GM12892 (cell line): Measurements from ENCODE around the gene PLCG2.

Experiments
- DNase-seq: peaks from one replicate; pipeline ENCODE4 v3.0.0; 2011; ENCODE audit not compliant: insufficient read length
- FAIRE-seq: peaks from 2 replicates; lab custom pipeline; 2011; peaks lifted over from hg19 to GRCh38; lab: Jason Lieb, UNC
- POLR2A ChIP-seq: IDR thresholded peaks from 2 replicates; pipeline ENCODE4 v1.6.1; 2011; ENCODE audit warnings: low read depth, low read length, control low read depth
- POLR2AphosphoS5 ChIP-seq: IDR thresholded peaks from 2 replicates; pipeline ENCODE4 v1.6.1; 2011; ENCODE audit warnings: low read depth, low read length, control low read depth
- TAF1 ChIP-seq: IDR thresholded peaks from 2 replicates; pipeline ENCODE4 v1.6.1; 2011; ENCODE audit warnings: low read depth, mild to moderate bottlenecking, control low read depth, low read length, borderline replicate concordance

The PLCG2 gene

DNA sequence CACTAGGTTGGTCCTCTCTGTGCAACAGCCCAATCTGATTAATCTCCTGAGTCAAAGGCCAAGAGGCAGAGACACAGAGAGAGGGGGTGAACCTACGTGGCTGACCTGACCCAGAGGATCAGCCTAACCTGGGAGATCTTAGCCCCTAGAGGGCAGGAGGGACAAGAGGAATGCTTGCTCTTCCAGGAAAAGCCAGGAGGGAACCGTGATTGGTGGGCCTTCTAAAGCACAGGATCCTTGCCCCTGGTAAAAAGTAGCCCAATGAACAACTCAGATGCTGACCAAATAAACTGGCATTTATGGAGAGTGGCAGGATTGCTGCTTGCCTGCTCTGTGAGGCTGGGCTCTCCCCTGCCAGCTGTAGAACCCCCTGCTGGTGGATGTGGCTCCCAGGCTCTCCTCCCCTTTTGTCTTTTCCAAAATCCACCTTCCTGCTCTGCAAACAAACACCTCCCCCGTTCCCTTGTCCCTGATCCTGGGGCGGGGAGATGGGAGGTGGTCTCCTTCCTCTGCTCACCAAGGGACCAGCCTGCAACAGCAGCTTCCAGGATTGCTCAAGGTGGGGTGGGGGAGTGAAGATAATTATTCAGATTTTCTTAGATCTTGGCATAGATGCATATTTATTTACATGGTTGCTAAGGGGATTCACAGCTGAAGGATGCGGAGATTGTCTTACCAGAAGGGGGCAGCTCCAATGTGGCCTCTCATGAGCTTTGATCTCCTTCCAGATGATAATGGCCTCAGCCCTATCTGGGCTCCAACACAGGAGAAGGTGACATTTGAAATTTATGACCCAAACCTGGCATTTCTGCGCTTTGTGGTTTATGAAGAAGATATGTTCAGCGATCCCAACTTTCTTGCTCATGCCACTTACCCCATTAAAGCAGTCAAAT is 160.3 kb downstream of the PLCG2 start:
- no peak for DNase-seq
- FAIRE-seq, result no peak
- TF ChIP-seq POLR2A (peak; percentile 33; the same call in 1 of the 2 replicates), POLR2AphosphoS5 (no peak)

DNA sequence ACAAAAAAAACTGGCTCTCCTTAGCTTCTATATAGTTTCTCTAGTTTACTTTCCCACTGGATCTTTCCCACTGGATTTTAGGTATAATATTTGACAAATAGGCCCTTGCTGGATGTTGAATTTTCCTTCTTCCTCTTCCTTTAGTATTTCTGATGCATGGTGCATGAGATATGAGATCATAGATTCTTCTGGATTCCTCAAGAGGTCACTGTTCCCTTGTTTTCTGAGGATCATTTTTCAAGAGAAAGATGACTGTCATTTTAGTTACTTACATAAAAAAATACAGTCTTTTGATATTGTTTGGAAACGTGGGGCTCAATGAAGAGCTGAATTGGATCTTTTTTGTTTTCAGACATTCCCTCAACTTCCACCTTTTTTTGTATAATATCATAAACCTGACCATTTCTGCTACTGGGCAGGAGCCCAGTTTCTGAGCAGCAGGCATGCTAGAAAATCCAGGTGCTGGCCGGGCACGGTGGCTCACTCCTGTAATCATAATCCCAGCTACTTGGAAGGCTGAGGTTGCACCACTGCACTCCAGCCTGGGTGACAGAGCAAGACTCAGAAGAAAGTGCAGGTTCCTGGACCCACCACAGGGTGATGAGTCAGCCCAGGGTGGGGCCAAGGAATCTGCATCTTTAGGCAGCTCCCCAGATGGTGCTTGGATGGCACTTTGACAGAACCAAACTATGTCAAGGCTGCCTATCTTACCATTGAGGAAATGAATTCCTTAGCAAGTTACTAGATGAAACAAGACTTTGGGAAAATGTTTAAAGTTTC is 161.9 kb downstream of the PLCG2 start:
- FAIRE-seq (no peak), DNase-seq (no peak)
- TF ChIP-seq TAF1, result no peak
- no peak for TF ChIP-seq POLR2AphosphoS5
- TF ChIP-seq POLR2A, result no peak

DNA sequence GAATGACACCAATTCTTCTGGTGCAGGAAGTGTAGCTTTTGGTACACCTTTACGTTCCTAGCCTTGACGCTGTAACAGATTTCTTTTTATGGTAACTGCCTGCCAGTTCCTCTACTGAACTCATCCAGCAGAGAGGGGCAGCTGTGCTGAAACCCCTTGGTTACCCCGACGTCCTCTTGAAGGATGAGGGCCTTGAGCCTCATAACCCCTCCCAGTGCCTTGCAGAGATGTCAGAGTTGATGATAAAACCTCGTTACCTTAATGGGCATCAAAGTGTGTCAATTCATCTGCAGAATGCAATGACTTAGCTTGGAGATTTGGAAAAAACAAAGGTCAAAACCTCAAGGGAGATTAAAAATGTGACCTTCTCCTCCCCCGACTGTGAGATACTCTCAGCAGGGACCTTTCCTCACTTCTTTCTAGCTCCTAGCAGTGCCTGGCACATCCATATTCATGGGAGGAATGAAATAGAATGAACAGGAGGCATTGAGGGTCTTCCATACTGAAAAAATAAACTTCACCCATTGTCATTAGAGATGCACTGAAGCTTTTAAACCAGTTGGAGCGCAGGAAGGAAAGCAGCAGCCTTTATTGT is 163.0 kb downstream of the PLCG2 start:
- FAIRE-seq (no peak), DNase-seq (no peak)
- no peak for TF ChIP-seq TAF1
- no peak for TF ChIP-seq POLR2AphosphoS5
- no peak for TF ChIP-seq POLR2A

DNA sequence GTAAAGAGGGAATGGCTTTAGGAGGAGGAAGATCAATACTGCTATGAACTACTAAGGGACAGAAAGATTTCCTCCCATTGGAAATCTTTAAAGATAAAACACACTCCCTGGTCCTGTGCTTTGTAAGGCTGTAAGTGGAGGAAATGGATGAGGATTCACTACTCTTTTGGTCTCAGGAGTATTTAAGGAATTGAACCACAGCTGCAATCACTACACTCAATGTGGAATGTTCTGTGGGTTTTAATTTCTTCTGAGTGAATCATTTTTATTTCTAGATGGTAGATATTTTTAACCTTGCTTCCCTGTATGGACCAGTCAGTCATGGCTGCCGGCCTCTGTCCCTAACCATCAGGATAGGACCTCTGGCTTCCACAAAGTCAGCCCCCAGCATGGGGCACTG is 166.6 kb downstream of the PLCG2 start:
- DNase-seq, result no peak
- TF ChIP-seq POLR2AphosphoS5, result no peak
- no peak for TF ChIP-seq TAF1
- no peak for TF ChIP-seq POLR2A

DNA sequence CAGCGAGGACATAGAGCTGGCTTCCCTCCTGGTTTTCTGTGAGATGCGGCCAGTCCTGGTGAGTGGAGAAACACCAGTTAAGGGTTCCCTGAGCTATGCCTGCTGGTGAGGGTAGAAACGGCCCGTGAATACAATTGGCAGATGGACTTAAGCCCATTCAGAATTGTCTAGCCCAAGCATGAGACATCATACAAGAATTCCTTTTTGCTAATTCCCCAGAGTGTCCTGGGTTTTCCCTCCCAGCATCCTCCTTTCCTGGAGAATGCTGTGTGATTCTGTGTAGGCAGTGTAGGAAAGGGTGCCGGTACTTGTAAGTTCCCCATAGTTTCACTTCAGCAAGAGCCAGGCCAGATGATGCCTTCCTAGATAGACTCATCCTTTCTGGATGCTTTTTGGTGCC is 167.1 kb downstream of the PLCG2 start:
- FAIRE-seq (no peak), DNase-seq (no peak)
- TF ChIP-seq POLR2AphosphoS5 (no peak), POLR2A (no peak), TAF1 (no peak)

More for the DNA sequence above, 166.6 kb downstream of the PLCG2 start:
- FAIRE-seq, result no peak

DNA sequence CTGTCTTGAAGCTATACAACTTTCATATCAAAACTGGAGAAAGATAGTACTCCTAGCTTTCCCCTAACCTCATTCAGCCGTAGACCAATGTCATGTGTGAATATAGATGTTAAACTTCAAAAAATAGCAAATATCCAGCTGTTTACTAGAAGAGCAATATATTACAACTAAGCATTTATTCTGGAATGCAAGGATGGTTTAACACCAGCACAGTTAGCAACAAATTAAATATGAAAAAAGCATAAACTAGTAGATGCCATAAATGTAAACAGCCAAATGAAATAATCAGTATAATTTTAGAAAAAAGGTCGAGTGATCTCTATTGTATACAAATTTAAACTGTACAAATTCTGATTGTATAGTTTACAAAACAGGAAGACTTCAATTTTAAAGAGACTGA is 172.5 kb downstream of the PLCG2 start:
- no peak for DNase-seq
- no peak for FAIRE-seq
- TF ChIP-seq POLR2AphosphoS5 (no peak), TAF1 (no peak), POLR2A (no peak)

DNA sequence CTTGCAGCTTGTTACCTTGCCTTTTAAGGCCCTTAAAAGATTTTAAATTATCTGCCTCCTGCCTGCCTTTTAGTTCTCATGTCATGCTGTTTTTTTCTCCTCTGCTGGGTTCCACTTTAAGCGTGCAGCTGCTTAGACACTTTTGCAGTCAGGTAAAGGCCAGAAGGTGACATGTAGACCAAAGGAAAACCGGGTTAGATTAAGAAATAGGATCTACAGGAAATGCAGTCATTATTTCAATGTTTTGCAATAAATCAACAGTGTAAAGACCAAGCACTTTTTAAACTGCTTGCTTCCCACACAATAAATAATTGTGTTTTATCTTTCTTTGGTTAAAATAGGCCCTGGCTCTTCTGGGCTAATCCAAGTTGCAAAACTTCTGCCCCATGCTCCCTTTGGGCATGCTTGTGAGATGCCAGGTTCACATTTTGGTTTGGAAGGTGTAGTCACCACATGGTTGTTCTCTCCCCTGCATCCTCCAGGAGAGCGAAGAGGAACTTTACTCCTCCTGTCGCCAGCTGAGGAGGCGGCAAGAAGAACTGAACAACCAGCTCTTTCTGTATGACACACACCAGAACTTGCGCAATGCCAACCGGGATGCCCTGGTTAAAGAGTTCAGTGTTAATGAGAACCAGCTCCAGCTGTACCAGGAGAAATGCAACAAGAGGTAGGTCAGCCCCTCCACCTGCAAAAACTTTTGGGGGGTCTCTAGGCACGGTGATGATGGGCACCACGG is 177.3 kb downstream of the PLCG2 start:
- DNase-seq (no peak), FAIRE-seq (no peak)
- TF ChIP-seq POLR2A (no peak), POLR2AphosphoS5 (no peak), TAF1 (no peak)

DNA sequence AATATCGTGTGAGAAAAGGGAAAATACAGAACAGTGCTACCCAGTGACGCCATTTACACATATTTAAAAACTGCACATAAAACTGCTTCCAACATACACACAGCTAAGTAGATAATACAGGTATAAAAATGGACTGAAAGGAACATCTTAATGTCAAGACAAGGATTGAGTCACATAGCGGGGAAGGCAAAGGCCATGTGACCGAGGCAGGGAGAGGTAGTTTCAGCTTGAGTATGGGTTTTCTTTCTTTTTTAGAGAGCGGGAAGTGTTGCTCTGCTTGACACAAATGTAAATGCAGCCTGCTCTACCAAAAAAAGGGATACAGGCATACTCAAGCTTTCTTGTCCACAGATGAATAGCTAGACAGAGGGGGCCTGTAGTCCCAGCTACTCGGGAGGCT is 185.7 kb downstream of the PLCG2 start:
- DNase-seq (no peak), FAIRE-seq (no peak)
- TF ChIP-seq TAF1, result no peak
- TF ChIP-seq POLR2A, result no peak
- no peak for TF ChIP-seq POLR2AphosphoS5

DNA sequence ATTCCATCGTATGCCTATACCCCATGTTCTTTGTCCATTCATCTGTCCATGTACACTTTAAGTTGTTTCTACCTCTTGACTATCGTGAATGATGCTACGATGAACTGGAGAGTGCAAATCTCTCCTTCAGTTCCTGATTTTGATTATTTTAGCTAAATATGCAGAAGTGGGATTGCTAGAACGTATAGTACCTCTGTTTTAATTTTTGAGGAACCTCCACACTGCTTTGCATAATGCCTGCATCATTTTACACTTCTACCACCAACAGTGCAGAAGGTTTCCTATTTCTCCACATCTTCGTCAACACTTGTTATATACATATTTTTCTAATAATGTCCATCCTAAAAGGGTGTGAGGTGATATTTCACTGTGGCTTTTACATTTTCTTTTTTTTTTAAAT is 188.3 kb downstream of the PLCG2 start:
- peak; percentile 44 for FAIRE-seq
- TF ChIP-seq TAF1 (no peak), POLR2A (no peak), POLR2AphosphoS5 (no peak)

DNA sequence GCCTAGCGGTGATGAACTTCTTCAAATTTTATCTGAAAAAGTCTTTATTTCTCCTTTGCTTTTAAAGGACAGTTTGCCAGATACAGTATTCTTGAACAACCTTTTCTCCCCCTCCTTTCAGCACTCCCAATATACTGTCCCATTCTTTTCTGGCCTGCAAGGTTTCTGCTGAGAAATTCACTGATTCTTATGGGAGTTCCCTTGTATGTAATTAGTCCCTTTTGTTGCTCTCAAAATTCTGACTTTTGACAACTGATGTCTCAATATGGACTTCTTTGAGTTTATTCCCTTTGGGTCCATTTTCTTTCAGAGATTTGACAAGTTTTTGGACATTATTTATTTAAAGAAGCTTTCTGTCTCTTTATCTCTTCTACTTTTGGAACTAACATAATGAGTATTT is 192.8 kb downstream of the PLCG2 start:
- TF ChIP-seq POLR2A, result no peak
- no peak for TF ChIP-seq POLR2AphosphoS5
- no peak for TF ChIP-seq TAF1
- DNase-seq (no peak), FAIRE-seq (no peak)

More for the DNA sequence above, 188.3 kb downstream of the PLCG2 start:
- DNase-seq, result no peak

DNA sequence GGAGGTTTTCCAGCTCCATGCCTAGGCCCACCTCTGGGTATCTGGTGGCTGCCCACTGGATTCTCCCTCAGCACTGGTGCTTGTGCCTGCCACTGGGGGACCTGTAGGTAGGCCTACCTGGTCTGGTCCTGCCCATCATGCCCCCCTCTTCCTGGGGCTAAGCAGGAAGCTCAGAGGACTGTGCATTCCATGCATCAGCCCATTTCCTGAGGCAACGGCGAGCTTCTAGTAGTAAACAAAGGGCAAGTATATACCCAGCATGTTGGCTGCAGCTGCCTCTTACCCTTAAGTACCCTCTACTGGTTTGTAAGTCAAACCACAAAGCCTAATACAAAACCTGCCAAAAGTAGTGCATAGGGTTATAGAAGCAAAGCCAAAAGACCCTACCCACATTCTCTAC is 194.6 kb downstream of the PLCG2 start:
- DNase-seq, result no peak
- TF ChIP-seq POLR2A (no peak), TAF1 (no peak), POLR2AphosphoS5 (no peak)
- FAIRE-seq, result no peak
